HepG2 (cell line): ENCODE measurements around the gene BIRC7. TPM values are rescaled to one million over a fixed set of nuclear protein-coding genes. Genes with fewer than 3 reads are reported as not detected.

Experiments
- ATAC-seq: fragments of 200-7000 bp; cut with Tn5 transposase; 3 replicates; pipeline ENCODE4 v1.9.1; 2020; ENCODE audit warnings: mild to moderate bottlenecking, moderate library complexity
- BruUV-seq: library from RNA; stranded (reverse); fragments of 400-500 nt; replicated peaks from 2 replicates; lab custom pipeline; 2021; lab: Mats Ljungman, UMichigan
- CTCF ChIA-PET: fragments of 300-600 bp; formaldehyde crosslinking; extraction: SDS; loops from one replicate; lab custom pipeline; 2021; ENCODE audit warnings: low total read pairs, inconsistent platforms, low intra/inter-chr PET ratio; lab: Yijun Ruan, JAX
- POLR2A ChIA-PET: fragments of 350-600 bp; sonication (Branson Sonifier 250); formaldehyde crosslinking; loops from one replicate; lab custom pipeline; 2020; ENCODE audit warnings: antibody characterized with exemption, inconsistent platforms; lab: Yijun Ruan, JAX
- DNase-seq: peaks from one replicate; pipeline ENCODE4 v3.0.0-alpha.2; 2015; ENCODE audit warnings: low spot score
- FAIRE-seq: peaks from 3 replicates; lab custom pipeline; 2011; peaks lifted over from hg19 to GRCh38; lab: Jason Lieb, UNC
- H2AFZ ChIP-seq: one replicate; pipeline ENCODE4 v1.6.1; 2011; ENCODE audit warnings: low read length, inconsistent platforms
- H3K27ac ChIP-seq: fragments of 300-600 bp; 3 replicates; pipeline ENCODE4 v1.8.0; 2011; ENCODE audit warnings: mixed run types, mild to moderate bottlenecking, mixed read lengths, low read length, inconsistent platforms; ENCODE audit not compliant: insufficient read depth; ENCODE audit errors: extremely low read length
- H3K27me3 ChIP-seq, 2 experiments: fragments of 200-600 bp in 1 of 2; 2 replicates in 1 of 2; 3 replicates in 1 of 2; pipeline versions ENCODE4 v1.6.0 to v1.8.0; 2011; ENCODE audit warnings: low read length in 2 of 2, mild to moderate bottlenecking in 2 of 2, moderate library complexity in 2 of 2, inconsistent platforms in 1 of 2; ENCODE audit not compliant: insufficient read depth in 2 of 2, control insufficient read depth in 1 of 2
- H3K36me3 ChIP-seq, 2 experiments: fragments of 200-600 bp in 1 of 2; replicated peaks in 1 of 2; 2 replicates in 1 of 2; 3 replicates in 1 of 2; pipeline versions ENCODE4 v1.5.1 to v1.8.0; 2011; ENCODE audit warnings: low read length in 2 of 2, inconsistent platforms in 1 of 2; ENCODE audit not compliant: insufficient read depth in 2 of 2, control insufficient read depth in 1 of 2
- H3K4me1 ChIP-seq: 2 replicates; pipeline ENCODE4 v1.5.1; 2012; ENCODE audit warnings: low read length, inconsistent platforms; ENCODE audit not compliant: insufficient read depth
- H3K4me2 ChIP-seq: 2 replicates; pipeline ENCODE4 v1.6.0; 2011; ENCODE audit warnings: low read depth, low read length, inconsistent platforms
- H3K4me3 ChIP-seq, 3 experiments: fragments of 200-600 bp in 1 of 3; sonication (generic), shearing (Covaris generic) in 1 of 3; replicated peaks in 1 of 3; 2 replicates each; pipeline ENCODE4 v1.5.1; 2011 to 2016; ENCODE audit warnings: low read length in 3 of 3, inconsistent platforms in 2 of 3, low read depth in 2 of 3, mild to moderate bottlenecking in 2 of 3, control low read depth in 1 of 3, mixed read lengths in 1 of 3; ENCODE audit not compliant: insufficient read depth in 1 of 3
- H3K79me2 ChIP-seq: one replicate; pipeline ENCODE4 v1.6.1; 2011; ENCODE audit warnings: low read length, inconsistent platforms; ENCODE audit not compliant: insufficient read depth
- H3K9ac ChIP-seq: 2 replicates; pipeline ENCODE4 v1.6.0; 2011; ENCODE audit warnings: mild to moderate bottlenecking, low read depth, low read length, inconsistent platforms; ENCODE audit not compliant: insufficient read depth
- H3K9me3 ChIP-seq: 2 replicates; pipeline ENCODE4 v1.5.1; 2012; ENCODE audit warnings: mild to moderate bottlenecking, low read length
- H4K20me1 ChIP-seq: 2 replicates; pipeline ENCODE4 v1.6.0; 2011; ENCODE audit warnings: inconsistent platforms, mild to moderate bottlenecking, low read length, moderate library complexity; ENCODE audit not compliant: insufficient read depth
- AKNA ChIP-seq: sonication (generic); formaldehyde crosslinking; IDR thresholded peaks from 2 replicates; pipeline ENCODE4 v1.4.0; 2020; ENCODE audit warnings: missing genetic modification reagents, borderline replicate concordance
- MAFF ChIP-seq: IDR thresholded peaks from 2 replicates; pipeline ENCODE4 v1.6.1; 2011; ENCODE audit warnings: low read depth, low read length, improper control_type of control experiment
- MAFK ChIP-seq, 2 experiments: IDR thresholded peaks in 1 of 2; conservative IDR thresholded peaks in 1 of 2; 2 replicates each; pipeline ENCODE4 v1.6.1; 2011; ENCODE audit warnings: improper control_type of control experiment in 2 of 2, low read length in 2 of 2
- WGBS: methylation state at CpG from one replicate; pipeline ENCODE4 v1.1.6; 2017; ENCODE audit warnings: low lambda C conversion rate; 5-methylcytosine and 5-hydroxymethylcytosine counted together
- in situ Hi-C: cut with HindIII; loops from 2 replicates; pipeline ENCODE4 v1.10.0; 2017; ENCODE audit warnings: low pct_unique_long_range_greater_than_20kb; ENCODE audit not compliant: extremely low pct_ligation_motif_present
- intact Hi-C: fragments of 100-400 bp; cut with micrococcal nuclease; formaldehyde crosslinking; loops from one replicate; pipeline ENCODE4 v1.10.0; 2022; ENCODE audit not compliant: unreplicated experiment
- polyA plus RNA-seq, 8 experiments: library from polyadenylated mRNA; depleted of rRNA in 3 of 8; stranded (reverse) in 7 of 8; unstranded in 1 of 8; fragments of >200 nt; fragmentation: Illumina TruSeq in 4 of 8; extraction: Trizol in 4 of 8; gene quantifications; 2 replicates each; pipeline versions ENCODE4 v1.2.1 to v1.2.3, GENCODE V29; 2011 to 2016; ENCODE audit warnings: low read depth in 4 of 8, missing spikeins in 1 of 8, mixed read lengths in 1 of 8; ENCODE audit not compliant: insufficient read depth in 1 of 8
- total RNA-seq, 5 experiments: library from RNA; depleted of rRNA; stranded (reverse); fragments of >200 nt; fragmentation: Illumina TruSeq; extraction: Trizol; gene quantifications; 2 replicates each; pipeline ENCODE4 v1.2.3, GENCODE V29; 2016; ENCODE audit warnings: low read depth in 1 of 5

BIRC7 gene
- total and polyA plus RNA-seq, 2 of the 13 experiments (the other 11 are each of a cell fraction or from before 2014, with no cell fraction given) = 0.27 to 5.1 TPM

GRCh38 chr20:63208346-63208909, 27.3 kb upstream of the BIRC7 start:
- peaks cover 42% of the 10 kb centered on the region for H3K4me1 ChIP-seq
- H3K9me3 ChIP-seq = no peaks in the 10 kb centered on the region
- H3K9ac ChIP-seq = no peak overlapping the region
- 96% methylated on average over 6 of the region's 6 CpGs for WGBS
- H3K79me2 ChIP-seq = peaks cover 79% of the 10 kb centered on the region
- peaks cover 72 to 90% of the 10 kb centered on the region in 2 experiments for H3K36me3 ChIP-seq
- in situ Hi-C loops (no loop called here), intact Hi-C loops (no loop called here)
- no peak overlapping the region for H3K4me2 ChIP-seq
- FAIRE-seq = no peak
- H3K4me3 ChIP-seq = no peak overlapping the region
- DNase-seq = no peak
- CTCF ChIA-PET = no interaction called here
- no peak for ATAC-seq
- H3K27me3 ChIP-seq = no peaks in the 10 kb centered on the region
- no TSS peak for BruUV-seq
- POLR2A ChIA-PET = no interaction called here
- H4K20me1 ChIP-seq = peaks cover 79% of the 10 kb centered on the region
- TF ChIP-seq MAFK (conservative IDR thresholded peaks at IDR 0.05 in 1 of 2, IDR thresholded peaks at IDR 0.05 in 1 of 2; ENCODE audit: low read length in 2 of 2) (peak; percentile 50 to 63; a peak in 3 of 4 replicates), MAFF (peak; percentile 51; the same call in 1 of the 2 replicates), AKNA (CRISPR knock-in tag) (no peak)
- H2AFZ ChIP-seq = no peak overlapping the region
- no peak overlapping the region for H3K27ac ChIP-seq
